22Rv1 (cell line): ENCODE data around the gene STK16.

Experiments used
- ZFX ChIP-seq: fragments of 450-650 bp; IDR thresholded peaks from 2 replicates; pipeline ENCODE4 v1.6.1; 2017; ENCODE audit warnings: antibody characterized with exemption, borderline replicate concordance
- TF ChIP-seq, protein P1 (sequence below): fragments of 450-650 bp; IDR thresholded peaks from 2 replicates; pipeline ENCODE4 v1.5.1; 2017; ENCODE audit warnings: mild to moderate bottlenecking

GRCh38 chr2:219252084-219252483 is 6.8 kb downstream of the STK16 start:
- TF ChIP-seq, protein P1, sequence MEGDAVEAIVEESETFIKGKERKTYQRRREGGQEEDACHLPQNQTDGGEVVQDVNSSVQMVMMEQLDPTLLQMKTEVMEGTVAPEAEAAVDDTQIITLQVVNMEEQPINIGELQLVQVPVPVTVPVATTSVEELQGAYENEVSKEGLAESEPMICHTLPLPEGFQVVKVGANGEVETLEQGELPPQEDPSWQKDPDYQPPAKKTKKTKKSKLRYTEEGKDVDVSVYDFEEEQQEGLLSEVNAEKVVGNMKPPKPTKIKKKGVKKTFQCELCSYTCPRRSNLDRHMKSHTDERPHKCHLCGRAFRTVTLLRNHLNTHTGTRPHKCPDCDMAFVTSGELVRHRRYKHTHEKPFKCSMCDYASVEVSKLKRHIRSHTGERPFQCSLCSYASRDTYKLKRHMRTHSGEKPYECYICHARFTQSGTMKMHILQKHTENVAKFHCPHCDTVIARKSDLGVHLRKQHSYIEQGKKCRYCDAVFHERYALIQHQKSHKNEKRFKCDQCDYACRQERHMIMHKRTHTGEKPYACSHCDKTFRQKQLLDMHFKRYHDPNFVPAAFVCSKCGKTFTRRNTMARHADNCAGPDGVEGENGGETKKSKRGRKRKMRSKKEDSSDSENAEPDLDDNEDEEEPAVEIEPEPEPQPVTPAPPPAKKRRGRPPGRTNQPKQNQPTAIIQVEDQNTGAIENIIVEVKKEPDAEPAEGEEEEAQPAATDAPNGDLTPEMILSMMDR = no peak
- no peak for TF ChIP-seq ZFX
